Measurements from ENCODE around the gene LRRC36. TPM values are rescaled to one million over a fixed set of nuclear protein-coding genes. Genes with fewer than 3 reads are reported as not detected.

LRRC36 gene
- polyA plus RNA-seq, 1 donor from 2014 or later = not detected

DNA sequence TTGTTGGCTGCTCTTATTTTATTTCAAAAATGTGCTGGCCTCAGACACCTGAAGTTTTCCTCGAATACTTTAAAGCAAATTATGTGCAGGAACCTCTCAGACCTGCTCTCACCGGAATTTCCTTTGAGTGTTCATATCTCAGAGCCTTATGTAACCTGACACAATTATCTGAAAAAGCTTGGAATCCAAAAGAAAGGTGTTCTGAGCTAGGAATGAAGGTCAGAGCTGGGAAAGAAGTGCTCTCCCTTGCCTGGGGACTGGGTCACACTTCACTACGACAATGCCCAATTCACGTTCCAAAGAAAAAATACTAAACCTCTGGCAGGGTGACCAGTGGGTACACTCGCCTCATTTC is 97.6 kb downstream of the LRRC36 start:
- H3K27ac Mint-ChIP-seq = no peak overlapping the region
- H3K36me3 Mint-ChIP-seq = no peaks in the 10 kb centered on the region
- H3K9me3 Mint-ChIP-seq = no peaks in the 10 kb centered on the region
- peaks cover 3 to 6% (median 4%) of the 10 kb centered on the region in 3 donors for H3K4me1 Mint-ChIP-seq
- H3K27me3 Mint-ChIP-seq = peaks cover 15% of the 10 kb centered on the region
- no peak overlapping the region for H3K4me3 Mint-ChIP-seq

DNA sequence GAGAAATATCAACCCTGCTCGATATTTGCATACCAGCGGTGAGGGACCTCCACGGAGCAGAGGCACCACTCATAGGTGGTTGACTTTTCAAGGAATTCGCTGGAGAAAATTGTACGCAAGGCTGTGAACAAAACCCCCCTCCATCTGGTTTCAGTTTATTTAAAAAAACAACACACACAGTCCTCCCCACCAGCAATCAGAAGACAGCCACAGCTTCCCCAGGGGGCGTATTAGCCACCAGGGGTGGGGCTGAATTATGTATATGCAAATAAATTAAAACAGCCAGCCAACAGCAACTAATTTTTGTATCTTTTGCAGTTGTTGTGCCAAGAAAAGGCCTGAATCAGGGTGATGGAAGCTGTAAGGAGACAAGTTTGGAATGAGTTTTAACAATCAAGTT is 98.4 kb downstream of the LRRC36 start:
- H3K4me3 Mint-ChIP-seq = peak overlapping the region in 1 of 4 donors; percentile 68
- H3K36me3 Mint-ChIP-seq = no peaks in the 10 kb centered on the region
- H3K9me3 Mint-ChIP-seq = no peaks in the 10 kb centered on the region
- peaks cover 16% of the 10 kb centered on the region for H3K27me3 Mint-ChIP-seq
- peak overlapping the region in 1 of 3 donors; percentile 48 for H3K27ac Mint-ChIP-seq
- peaks cover 3 to 6% (median 4%) of the 10 kb centered on the region in 3 donors for H3K4me1 Mint-ChIP-seq

DNA sequence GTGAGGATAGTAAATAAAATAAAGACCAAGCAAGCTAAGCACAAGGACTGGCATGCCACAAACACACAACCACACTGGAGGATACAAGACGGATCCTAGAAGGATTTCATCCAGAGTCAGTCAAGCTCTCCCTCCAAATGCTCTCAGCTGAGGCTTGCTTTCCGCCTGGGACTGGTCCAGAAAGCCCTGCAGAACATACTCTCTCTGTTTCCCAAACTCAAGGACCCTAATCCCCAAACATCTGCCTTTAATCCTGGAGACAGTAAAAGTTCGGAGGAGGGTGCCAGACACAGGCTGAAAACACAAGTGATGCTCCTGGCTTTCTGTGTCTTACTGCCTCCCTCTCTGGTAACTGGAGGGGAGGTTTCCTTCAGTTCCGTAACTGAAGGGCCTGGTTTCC is 99.0 kb downstream of the LRRC36 start:
- Mint-ChIP-seq H3K36me3 (no peaks in the 10 kb centered on the region), H3K4me3 (no peak overlapping the region), H3K27me3 (peaks cover 19% of the 10 kb centered on the region), H3K9me3 (no peaks in the 10 kb centered on the region), H3K27ac (no peak overlapping the region), H3K4me1 (peaks cover 3 to 9% (median 4%) of the 10 kb centered on the region in 3 donors)

DNA sequence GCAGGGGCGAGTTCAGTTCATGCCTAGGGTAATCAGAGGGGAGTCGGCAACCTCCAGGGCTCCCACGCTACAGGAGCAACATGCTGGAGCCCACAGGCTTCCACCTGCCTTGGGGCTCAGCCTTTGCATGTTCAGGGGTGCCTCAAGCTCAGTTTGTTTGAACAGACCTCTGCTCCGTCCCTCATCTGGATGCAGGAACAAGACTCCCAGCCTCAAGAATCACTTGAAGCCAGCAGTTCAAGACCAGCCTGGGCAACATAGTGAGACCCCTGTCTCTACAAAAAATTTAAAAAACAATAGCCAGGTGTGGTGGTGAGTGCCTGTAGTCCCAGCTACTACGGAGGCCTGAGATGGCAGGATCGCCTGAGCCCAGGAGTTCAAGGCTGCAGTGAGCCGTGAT is 99.4 kb downstream of the LRRC36 start:
- peaks cover 19% of the 10 kb centered on the region for H3K27me3 Mint-ChIP-seq
- no peak overlapping the region for H3K27ac Mint-ChIP-seq
- peaks cover 3 to 9% (median 4%) of the 10 kb centered on the region in 3 donors for H3K4me1 Mint-ChIP-seq
- no peak overlapping the region for H3K4me3 Mint-ChIP-seq
- H3K36me3 Mint-ChIP-seq = no peaks in the 10 kb centered on the region
- no peaks in the 10 kb centered on the region for H3K9me3 Mint-ChIP-seq

DNA sequence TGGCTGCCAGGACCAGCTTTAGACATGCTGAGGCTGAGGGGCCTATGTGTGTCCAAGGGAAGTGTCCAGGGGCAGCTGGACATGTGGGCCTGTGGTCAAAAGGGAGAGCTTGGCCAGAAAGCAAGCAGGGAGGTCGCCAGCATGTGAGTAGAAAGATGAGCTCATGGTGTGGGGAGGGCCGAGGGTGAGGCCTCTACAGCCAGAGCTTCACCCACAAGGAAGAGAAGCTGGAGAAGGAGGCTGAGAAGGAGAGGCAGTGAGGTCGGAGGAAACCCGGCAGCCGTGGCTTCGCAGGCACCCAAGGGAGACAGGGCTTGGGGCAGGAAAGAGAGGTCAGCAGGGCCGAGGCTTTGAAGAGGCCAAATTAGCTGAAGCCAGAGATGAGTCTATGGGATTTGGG is 100.3 kb downstream of the LRRC36 start:
- peaks cover 24% of the 10 kb centered on the region for H3K27me3 Mint-ChIP-seq
- peak overlapping the region in 3 of 4 donors; percentile 28 to 76 (median 31) for H3K4me3 Mint-ChIP-seq
- no peaks in the 10 kb centered on the region for H3K36me3 Mint-ChIP-seq
- peaks cover 4 to 9% (median 5%) of the 10 kb centered on the region in 3 donors for H3K4me1 Mint-ChIP-seq
- no peaks in the 10 kb centered on the region for H3K9me3 Mint-ChIP-seq
- no peak overlapping the region for H3K27ac Mint-ChIP-seq

DNA sequence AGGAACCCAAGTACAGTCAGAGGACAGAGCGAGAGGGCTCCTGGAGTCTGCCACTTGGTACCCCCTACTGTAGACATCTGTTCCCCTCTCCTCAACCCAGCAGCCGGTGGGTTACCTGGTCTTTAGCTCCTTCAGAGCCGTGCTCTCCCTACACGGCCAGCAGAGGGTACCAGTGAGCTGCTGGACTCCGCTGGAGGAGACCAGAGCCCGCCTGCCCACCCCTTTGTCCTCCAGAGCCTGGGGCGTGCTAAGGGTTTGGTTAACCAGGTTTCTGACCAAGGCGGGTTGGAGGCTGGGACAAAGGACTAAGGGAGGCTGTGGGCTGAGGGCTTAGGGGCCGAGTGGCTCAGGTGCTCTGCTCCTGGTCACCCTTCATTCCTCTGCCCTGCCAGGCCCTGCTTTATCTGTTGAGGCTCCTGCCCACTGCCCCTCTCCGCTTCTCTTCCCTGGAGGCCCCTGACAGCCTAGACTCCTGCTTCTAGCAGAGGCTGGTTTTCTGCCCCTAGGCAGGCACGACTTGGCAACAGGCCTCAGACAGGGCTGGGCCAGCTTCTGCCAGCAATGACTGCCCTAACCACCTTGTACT is 101.6 kb downstream of the LRRC36 start:
- Mint-ChIP-seq H3K9me3 (no peaks in the 10 kb centered on the region), H3K4me3 (peak overlapping the region in 3 of 4 donors; percentile 41 to 51 (median 45)), H3K27me3 (peaks cover 30% of the 10 kb centered on the region), H3K4me1 (peaks cover 4 to 14% (median 10%) of the 10 kb centered on the region in 3 donors), H3K36me3 (no peaks in the 10 kb centered on the region), H3K27ac (no peak overlapping the region)

DNA sequence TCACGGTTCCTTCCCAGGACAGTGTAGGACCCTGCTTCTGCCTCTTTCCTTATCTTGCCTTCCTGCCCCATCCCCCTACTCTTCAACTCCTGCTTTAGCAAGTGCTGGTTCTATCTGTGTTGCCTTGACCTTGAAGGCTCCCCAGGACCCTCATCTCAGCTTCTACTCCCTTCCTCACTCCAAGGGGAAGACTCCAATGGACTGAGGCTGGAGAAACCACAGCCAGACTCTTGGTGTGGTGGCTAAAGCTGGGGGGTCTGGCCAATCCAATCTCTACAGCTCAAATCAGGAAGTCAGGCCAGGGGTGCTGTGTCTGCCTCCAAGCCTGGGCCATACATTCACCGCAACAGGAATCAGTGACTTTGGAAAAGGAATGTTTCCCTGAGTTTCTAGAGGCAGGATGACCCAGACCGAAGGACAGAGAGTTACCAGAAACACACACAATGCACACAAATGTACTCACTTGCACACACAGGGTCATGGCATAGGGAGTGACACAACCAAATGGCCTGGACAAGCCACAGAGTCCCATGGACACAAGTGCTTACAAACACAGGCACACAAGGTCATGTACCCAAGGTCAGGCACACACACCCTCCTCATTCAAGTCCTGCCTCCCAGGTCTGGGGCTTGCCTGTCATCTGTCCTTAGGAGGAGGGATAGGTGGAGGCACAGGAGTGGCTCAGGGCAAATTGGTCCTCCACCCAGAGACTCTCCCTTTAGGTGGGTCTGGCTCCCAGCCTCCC is 102.6 kb downstream of the LRRC36 start:
- H3K27ac Mint-ChIP-seq = no peak overlapping the region
- H3K4me1 Mint-ChIP-seq = peaks cover 4 to 16% (median 12%) of the 10 kb centered on the region in 3 donors
- no peaks in the 10 kb centered on the region for H3K36me3 Mint-ChIP-seq
- H3K27me3 Mint-ChIP-seq = peaks cover 30% of the 10 kb centered on the region
- no peaks in the 10 kb centered on the region for H3K9me3 Mint-ChIP-seq
- peak overlapping the region; percentile 30 to 70 (median 56) for H3K4me3 Mint-ChIP-seq

DNA sequence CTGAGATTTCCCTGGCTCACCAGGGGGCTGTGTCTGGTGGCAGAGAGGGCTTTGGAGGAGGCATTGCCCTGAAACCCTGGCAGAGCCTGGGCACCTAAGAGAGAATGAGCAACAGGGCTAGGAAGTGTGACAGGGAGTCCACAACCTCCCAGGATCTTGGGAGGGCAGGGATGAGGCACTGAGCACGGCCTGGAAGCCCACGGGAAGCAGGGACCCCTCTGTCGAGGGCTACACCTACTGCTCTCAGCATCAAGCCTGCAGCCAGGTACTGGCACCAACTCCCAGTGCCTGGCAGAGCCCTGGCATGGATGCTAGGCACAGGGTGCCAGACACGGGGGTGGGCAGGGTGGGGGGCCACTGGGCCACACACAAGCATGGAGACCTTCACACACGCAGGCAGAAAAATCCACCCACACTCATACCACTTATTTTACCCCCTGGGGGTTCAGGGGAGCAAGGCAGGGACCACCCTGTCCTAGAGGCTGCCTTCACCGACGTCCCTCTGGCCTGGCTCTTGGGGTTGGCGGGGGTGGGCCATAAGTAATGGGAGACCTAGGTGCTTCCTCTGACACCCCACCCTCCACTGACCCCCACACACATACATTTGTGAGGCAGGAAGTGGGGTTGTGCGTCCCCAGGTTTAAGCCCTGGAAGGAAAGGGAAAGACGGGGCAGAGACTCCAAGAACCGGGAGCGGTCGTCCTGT is 103.3 kb downstream of the LRRC36 start:
- Mint-ChIP-seq H3K27ac (peak overlapping the region in 1 of 3 donors; percentile 27), H3K36me3 (no peaks in the 10 kb centered on the region), H3K27me3 (peaks cover 27% of the 10 kb centered on the region), H3K9me3 (no peaks in the 10 kb centered on the region), H3K4me3 (peak overlapping the region; percentile 62 to 82 (median 78)), H3K4me1 (peaks cover 4 to 16% (median 14%) of the 10 kb centered on the region in 3 donors)

DNA sequence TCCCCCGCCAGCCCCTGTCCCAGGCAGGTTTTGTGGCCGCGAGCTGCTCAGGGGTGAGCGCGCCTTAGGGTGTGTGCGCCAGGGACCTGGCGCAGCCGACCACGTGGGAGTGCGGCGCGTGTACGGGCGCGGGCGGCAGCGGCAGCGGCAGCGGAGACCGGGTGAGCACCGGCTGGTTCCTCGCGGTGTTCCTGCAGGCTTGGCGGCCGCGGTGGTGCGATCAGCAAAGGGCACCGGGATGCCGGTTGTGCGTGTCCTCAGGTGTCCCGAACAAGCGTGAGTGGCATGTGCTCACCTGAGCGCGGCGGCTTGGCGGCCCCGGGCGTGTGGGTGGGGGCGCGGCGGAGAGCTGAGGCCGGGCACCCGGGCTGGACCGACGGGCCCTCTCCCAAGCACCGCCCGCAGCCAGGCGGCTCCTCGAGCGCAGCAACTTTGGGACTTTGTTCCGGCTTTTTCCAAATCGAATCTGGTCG is 103.9 kb downstream of the LRRC36 start:
- Mint-ChIP-seq H3K27me3 (peaks cover 23% of the 10 kb centered on the region), H3K9me3 (no peaks in the 10 kb centered on the region), H3K4me1 (peaks cover 0 to 18% (median 14%) of the 10 kb centered on the region in 3 donors), H3K4me3 (peak overlapping the region; percentile 62 to 82 (median 78)), H3K27ac (peak overlapping the region in 1 of 3 donors; percentile 27), H3K36me3 (no peaks in the 10 kb centered on the region)

DNA sequence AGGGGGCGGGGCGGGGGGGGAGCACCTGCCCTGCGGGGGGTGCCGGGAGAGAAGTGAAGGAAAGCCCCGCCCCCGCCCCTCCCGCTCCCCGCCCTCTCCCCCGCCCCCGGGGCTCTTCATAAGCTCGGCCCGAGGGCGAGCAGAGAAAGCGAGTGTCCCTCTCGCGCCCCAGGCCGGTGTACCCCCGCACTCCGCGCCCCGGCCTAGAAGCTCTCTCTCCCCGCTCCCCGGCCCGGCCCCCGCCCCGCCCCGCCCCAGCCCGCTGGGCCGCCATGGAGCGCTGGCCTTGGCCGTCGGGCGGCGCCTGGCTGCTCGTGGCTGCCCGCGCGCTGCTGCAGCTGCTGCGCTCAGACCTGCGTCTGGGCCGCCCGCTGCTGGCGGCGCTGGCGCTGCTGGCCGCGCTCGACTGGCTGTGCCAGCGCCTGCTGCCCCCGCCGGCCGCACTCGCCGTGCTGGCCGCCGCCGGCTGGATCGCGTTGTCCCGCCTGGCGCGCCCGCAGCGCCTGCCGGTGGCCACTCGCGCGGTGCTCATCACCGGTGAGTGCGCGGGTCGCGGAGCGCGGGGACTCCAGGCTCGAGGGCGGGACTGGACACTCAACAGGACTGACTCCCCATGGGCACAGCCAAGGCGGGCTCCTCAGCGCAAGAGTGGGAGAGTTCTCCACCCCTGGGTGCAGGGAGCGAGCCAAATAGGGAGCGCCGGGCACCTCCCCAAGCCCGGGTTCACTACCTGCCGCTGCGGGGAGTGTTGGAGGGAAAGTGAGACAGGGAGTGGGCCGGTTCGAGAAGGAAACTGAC is 104.6 kb downstream of the LRRC36 start, which contains the start of gene HSD11B2:
TSS of gene HSD11B2 (plus strand) at position 145 of the 798 bp plus-strand sequence. CDS start at position 273, 128 bp downstream.
- Mint-ChIP-seq H3K36me3 (no peaks in the 10 kb centered on the region), H3K27ac (peak within 1 kb of the TSS in 1 of 3 donors; percentile 27), H3K4me1 (peaks cover 0 to 19% (median 14%) of the 10 kb centered on the region in 3 donors), H3K4me3 (peak within 1 kb of the TSS; percentile 62 to 82 (median 78)), H3K9me3 (no peaks in the 10 kb centered on the region), H3K27me3 (peaks cover 23% of the 10 kb centered on the region)

DNA sequence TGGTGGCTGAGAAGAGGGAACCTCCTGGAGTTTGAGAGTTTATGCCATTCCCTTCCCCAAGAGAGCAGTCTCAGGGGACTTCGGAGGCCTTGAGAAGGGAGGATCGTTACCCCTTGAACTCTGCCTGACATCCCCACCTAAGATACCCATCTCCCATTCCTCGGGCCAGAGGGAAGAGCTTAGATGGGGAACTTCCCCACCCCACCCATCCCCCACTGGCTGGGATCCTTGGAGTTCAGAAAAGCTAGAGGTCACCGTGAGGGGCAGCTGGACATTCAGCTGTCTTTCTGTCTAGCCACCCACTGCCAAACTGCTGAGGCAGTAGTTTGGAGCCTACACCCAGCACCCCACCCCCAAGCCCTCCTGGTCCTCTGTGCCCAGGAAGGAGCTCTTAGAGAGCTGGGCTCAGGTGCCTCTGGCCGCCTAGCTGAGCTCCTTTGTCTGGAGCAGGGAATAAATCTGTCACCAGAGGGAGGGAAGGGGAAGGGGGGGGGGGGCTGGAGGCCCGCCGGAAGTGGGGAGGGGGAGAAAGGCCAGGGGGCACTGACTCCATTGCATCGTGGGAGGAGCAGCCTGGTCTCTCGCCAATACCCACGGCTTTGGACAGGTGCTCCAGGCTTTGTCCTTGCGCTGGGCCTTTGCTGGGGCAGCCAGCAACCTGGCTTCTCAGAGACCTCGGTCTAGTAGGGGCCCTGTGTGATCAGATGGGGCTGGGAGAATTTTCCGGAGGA is 105.3 kb downstream of the LRRC36 start:
- H3K4me3 Mint-ChIP-seq = peak overlapping the region; percentile 29 to 63 (median 50)
- no peaks in the 10 kb centered on the region for H3K9me3 Mint-ChIP-seq
- peaks cover 23% of the 10 kb centered on the region for H3K27me3 Mint-ChIP-seq
- no peak overlapping the region for H3K27ac Mint-ChIP-seq
- peaks cover under 1% of the 10 kb centered on the region for H3K36me3 Mint-ChIP-seq
- peaks cover 0 to 20% (median 13%) of the 10 kb centered on the region in 3 donors for H3K4me1 Mint-ChIP-seq

DNA sequence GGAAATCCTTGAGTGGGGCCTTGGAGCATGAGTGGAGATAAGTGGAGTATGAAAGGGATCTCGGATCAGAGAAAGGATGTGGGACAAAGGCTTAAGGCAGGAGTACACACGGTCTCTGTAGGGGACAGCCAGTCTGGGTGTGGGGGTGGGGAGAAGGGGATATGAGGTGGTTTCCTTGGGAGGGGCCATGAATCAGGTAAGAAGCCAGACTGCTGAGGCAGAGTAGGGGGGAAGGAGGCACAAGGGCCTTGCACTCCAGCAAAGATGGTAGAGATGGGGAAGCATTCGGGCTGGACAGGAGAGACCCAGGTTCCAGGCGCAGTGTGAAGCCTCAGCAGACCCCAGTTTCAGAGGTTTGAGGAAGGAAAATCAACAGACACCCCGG is 105.9 kb downstream of the LRRC36 start:
- Mint-ChIP-seq H3K27ac (no peak overlapping the region), H3K9me3 (no peaks in the 10 kb centered on the region)

DNA sequence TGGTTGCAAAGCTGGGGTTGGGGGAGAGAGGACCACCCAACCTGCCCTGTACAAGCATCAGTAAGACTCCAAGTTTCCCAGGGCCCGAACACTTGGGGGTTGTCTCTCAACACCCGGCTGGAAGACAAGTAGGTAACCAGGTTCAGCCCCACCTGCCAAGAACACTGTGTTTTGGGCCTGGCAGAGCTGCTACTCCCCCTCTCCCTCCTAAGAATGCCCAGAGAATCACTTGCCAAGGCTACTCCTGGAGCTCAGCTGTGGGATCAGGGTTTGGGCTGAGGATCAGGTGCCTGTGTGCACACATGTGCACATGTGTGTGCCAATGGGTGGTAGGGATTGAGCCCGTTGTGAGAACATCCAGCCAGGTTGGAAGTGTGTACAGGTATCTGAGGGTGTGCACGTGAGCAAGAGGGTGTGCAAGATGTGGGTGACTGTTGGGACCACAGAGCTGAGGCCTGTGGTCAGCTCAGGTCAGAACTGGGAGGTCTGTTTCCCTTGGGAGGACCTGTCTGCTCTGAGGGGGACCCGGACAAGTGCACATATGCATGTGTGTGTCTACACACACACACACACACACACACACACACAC is 106.6 kb downstream of the LRRC36 start:
- no peak overlapping the region for H3K27ac Mint-ChIP-seq
- no peaks in the 10 kb centered on the region for H3K9me3 Mint-ChIP-seq
- H3K4me1 Mint-ChIP-seq = peaks cover 0 to 24% (median 13%) of the 10 kb centered on the region in 3 donors
- peaks cover 23% of the 10 kb centered on the region for H3K27me3 Mint-ChIP-seq
- peaks cover 2% of the 10 kb centered on the region for H3K36me3 Mint-ChIP-seq
- peak overlapping the region in 1 of 4 donors; percentile 66 for H3K4me3 Mint-ChIP-seq

More for the DNA sequence above, 105.9 kb downstream of the LRRC36 start:
- Mint-ChIP-seq H3K4me3 (peak overlapping the region in 3 of 4 donors; percentile 29 to 63 (median 53)), H3K27me3 (peaks cover 23% of the 10 kb centered on the region), H3K36me3 (peaks cover 2% of the 10 kb centered on the region), H3K4me1 (peaks cover 0 to 21% (median 13%) of the 10 kb centered on the region in 3 donors)
